ENCODE measurements around the gene TBRG4.

Gene TBRG4

DNA sequence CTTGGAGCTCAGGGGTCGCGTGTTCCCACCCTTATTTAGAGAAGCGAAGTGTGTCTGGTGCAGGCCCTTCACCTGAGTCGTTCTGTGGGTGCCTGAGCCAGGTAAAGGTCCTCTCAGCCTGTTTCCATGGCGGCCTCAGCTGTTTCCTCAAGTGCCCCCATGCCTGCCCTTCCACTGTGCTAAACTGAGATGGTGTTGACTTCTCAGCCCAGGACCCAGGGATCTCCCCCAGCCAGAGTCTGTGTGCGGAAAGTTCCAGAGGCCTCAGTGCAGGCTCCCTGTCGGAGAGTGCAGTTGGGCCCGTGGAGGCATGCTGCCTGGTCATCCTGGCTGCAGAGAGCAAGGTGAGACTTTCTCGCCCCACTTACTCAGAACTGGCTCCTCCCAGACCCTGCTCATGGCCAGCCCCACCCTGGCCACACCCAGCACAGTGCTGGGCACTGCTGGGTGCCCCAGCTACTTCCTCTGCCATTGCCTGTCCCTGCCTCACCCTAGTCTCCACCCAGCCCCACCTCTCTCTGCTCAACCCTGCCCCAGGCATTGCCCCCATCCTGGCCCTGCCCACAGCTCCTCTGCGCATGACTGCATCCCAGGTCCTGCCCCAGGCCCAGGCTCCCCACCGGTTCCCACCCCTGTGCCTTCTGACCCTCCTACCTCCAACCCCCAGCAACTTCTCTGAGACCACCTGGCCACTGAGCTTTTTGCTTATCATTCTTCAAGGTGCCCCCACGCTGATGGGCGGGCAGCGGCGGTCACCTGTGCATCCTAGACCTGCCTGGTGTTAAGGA, 43.1 kb downstream of the TBRG4 start:
- Histone ChIP-seq H3K9me3 (ENCODE audit: insufficient read depth, low read depth, low read length) (no peaks in the 10 kb centered on the region), H3K27me3 (ENCODE audit: insufficient read depth, low read length) (no peaks in the 10 kb centered on the region), H3K4me3 (ENCODE audit: low read length) (no peak overlapping the region), H3K9ac (ENCODE audit: low read depth, low read length) (no peak overlapping the region), H3K36me3 (ENCODE audit: insufficient read depth, low read depth, low read length) (peaks cover 39% of the 10 kb centered on the region), H3K27ac (ENCODE audit: low read length) (no peak overlapping the region), H3K4me1 (ENCODE audit: insufficient read depth, low read length) (no peaks in the 10 kb centered on the region)

- Histone ChIP-seq H3K27ac (ENCODE audit: low read length) (no peak overlapping the region), H3K4me3 (ENCODE audit: low read length) (no peak overlapping the region), H3K36me3 (ENCODE audit: insufficient read depth, low read depth, low read length) (peaks cover 31% of the 10 kb centered on the region), H3K4me1 (ENCODE audit: insufficient read depth, low read length) (no peaks in the 10 kb centered on the region), H3K9ac (ENCODE audit: low read depth, low read length) (no peak overlapping the region), H3K9me3 (ENCODE audit: insufficient read depth, low read depth, low read length) (no peaks in the 10 kb centered on the region), H3K27me3 (ENCODE audit: insufficient read depth, low read length) (no peaks in the 10 kb centered on the region)
Measured at GRCh38 chr7:45067582-45067981, 43.9 kb downstream of the TBRG4 start.

DNA sequence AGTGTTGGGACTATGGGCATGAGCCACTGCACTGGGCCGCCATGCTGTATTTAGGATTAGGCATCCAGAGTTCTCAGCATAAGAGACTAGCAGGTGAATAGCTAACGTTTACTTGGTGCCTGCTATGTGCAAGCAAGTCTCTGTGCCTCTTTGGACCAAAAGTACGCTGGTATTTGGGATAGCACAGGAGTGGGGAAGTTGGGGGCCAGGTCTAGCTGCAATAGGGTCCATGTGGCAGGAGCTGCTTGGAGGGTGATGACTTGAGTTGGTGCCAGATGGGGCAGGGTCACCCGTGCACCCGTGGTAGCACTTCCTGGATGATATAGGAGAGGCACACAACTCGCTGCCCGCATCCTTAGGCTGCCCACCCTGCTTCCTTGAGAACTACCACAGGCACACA, 45.1 kb downstream of the TBRG4 start:
- Histone ChIP-seq H3K9ac (ENCODE audit: low read depth, low read length) (no peak overlapping the region), H3K4me3 (ENCODE audit: low read length) (no peak overlapping the region), H3K27me3 (ENCODE audit: insufficient read depth, low read length) (no peaks in the 10 kb centered on the region), H3K36me3 (ENCODE audit: insufficient read depth, low read depth, low read length) (peaks cover 28% of the 10 kb centered on the region), H3K9me3 (ENCODE audit: insufficient read depth, low read depth, low read length) (no peaks in the 10 kb centered on the region), H3K27ac (ENCODE audit: low read length) (no peak overlapping the region), H3K4me1 (ENCODE audit: insufficient read depth, low read length) (no peaks in the 10 kb centered on the region)

- no peaks in the 10 kb centered on the region for H3K27me3 ChIP-seq (ENCODE audit: insufficient read depth, low read length)
- H3K36me3 ChIP-seq (ENCODE audit: insufficient read depth, low read depth, low read length): peaks cover 25% of the 10 kb centered on the region
- H3K9me3 ChIP-seq (ENCODE audit: insufficient read depth, low read depth, low read length): no peaks in the 10 kb centered on the region
- no peaks in the 10 kb centered on the region for H3K4me1 ChIP-seq (ENCODE audit: insufficient read depth, low read length)
- no peak overlapping the region for H3K9ac ChIP-seq (ENCODE audit: low read depth, low read length)
- H3K4me3 ChIP-seq (ENCODE audit: low read length): no peak overlapping the region
- no peak overlapping the region for H3K27ac ChIP-seq (ENCODE audit: low read length)
Measured at GRCh38 chr7:45065031-45065995, 46.2 kb downstream of the TBRG4 start.

DNA sequence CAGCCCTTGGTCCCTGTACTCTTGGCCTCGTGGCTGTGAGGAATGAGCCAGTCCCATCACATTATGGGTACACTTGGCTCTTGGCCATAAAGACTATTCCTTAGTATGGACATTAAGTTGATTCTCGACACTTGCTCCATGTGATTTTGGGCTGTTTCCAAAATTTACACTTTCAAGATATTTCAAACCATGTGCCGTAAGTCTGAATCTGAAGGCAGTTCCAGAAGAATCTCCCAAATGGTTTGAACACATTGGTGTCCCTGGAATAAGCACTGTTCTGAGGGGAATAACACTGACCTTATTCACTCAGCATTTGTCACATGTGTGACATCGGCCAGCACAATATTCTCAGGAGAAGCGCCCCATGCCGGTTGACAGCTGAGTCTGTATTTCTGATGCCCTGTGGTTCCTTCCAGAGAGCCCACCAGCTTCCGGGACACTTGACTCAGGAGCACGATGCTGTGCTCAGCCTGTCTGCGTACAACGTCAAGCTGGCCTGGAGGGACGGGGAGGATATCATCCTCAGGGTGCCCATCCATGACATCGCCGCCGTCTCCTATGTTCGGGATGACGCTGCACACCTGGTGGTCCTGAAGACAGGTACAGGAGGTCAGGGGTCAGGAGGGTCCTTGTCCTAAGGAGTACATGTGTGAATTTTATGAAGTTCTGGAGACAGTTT, 47.3 kb downstream of the TBRG4 start:
- Histone ChIP-seq H3K36me3 (ENCODE audit: insufficient read depth, low read depth, low read length) (peaks cover 25% of the 10 kb centered on the region), H3K9ac (ENCODE audit: low read depth, low read length) (no peak overlapping the region), H3K4me3 (ENCODE audit: low read length) (no peak overlapping the region), H3K9me3 (ENCODE audit: insufficient read depth, low read depth, low read length) (no peaks in the 10 kb centered on the region), H3K4me1 (ENCODE audit: insufficient read depth, low read length) (no peaks in the 10 kb centered on the region), H3K27ac (ENCODE audit: low read length) (no peak overlapping the region), H3K27me3 (ENCODE audit: insufficient read depth, low read length) (no peaks in the 10 kb centered on the region)

DNA sequence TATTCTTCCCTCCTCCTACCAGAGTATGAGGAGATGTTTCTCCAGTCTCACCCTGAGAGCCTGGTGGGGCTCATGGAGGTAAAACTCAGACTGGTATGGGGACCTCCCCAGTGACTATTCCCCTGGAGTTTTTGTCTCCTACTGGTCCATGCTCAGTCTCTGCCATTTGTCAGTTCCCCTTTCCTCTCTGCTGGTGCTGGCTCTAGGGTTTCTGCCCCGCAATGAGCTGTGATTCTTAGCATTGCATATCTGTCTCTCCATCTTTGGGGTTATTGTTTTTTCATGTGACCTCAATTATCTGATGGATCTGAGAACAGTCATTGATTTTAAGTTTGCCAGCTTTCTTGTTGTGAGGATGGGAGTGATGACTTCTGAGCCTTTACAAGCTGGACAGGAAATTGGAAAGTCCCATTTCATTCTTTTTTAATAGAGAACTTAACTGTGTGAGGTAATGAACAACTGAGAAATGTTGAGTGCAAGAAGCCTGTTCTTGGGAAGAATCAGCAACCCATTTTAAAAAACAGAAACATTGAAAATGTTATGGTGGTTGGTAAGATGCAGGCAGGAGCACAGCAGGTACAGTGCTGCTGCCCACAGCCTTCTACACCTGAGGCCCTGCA, 49.6 kb downstream of the TBRG4 start:
- Histone ChIP-seq H3K4me3 (ENCODE audit: low read length) (no peak overlapping the region), H3K36me3 (ENCODE audit: insufficient read depth, low read depth, low read length) (peaks cover 21% of the 10 kb centered on the region), H3K4me1 (ENCODE audit: insufficient read depth, low read length) (no peaks in the 10 kb centered on the region), H3K9ac (ENCODE audit: low read depth, low read length) (no peak overlapping the region), H3K9me3 (ENCODE audit: insufficient read depth, low read depth, low read length) (no peaks in the 10 kb centered on the region), H3K27ac (ENCODE audit: low read length) (no peak overlapping the region), H3K27me3 (ENCODE audit: insufficient read depth, low read length) (no peaks in the 10 kb centered on the region)

DNA sequence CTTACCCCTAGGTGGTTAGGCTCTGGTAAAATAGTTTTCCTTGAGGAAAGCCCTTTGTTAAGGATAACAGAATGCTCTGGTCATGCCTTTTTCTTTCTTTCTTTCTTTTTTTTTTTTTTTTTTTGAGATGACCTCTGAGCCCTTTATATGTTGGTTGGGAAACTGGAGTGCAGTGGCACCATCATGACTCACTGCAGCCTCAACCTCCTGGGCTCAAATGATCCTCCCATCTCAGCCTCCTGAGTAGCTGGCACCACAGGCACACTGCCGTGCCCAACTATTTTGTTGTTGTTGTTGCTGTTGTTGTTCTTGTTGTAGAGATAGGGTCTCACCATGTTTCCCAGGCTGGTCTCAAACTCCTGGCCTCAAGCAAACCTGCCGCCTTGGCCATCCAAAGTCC, 50.1 kb downstream of the TBRG4 start:
- H3K27me3 ChIP-seq (ENCODE audit: insufficient read depth, low read length): no peaks in the 10 kb centered on the region
- peaks cover 21% of the 10 kb centered on the region for H3K36me3 ChIP-seq (ENCODE audit: insufficient read depth, low read depth, low read length)

DNA sequence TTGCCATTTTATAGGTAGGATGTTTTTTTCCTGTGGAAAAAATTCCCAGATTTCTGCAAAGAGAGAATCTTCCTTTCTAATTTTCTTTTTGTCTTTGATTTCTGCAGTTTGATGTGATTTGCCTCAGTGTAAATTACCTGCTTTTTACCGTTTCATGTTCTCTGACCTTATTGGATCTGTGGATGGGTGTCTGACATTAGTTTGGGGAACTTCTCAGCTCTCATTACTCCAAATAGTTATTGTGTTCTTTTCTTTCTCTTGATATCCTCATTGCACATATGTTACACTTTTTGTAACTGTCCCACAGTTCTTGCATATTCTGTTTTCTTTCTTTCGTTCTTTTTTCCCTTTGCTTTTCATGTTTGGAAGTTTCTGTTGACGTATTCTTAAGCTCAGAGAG, 51.2 kb downstream of the TBRG4 start:
- no peak overlapping the region for H3K4me3 ChIP-seq (ENCODE audit: low read length)
- no peaks in the 10 kb centered on the region for H3K9me3 ChIP-seq (ENCODE audit: insufficient read depth, low read depth, low read length)
- H3K27ac ChIP-seq (ENCODE audit: low read length): no peak overlapping the region
- no peaks in the 10 kb centered on the region for H3K27me3 ChIP-seq (ENCODE audit: insufficient read depth, low read length)
- no peaks in the 10 kb centered on the region for H3K4me1 ChIP-seq (ENCODE audit: insufficient read depth, low read length)
- no peak overlapping the region for H3K9ac ChIP-seq (ENCODE audit: low read depth, low read length)
- H3K36me3 ChIP-seq (ENCODE audit: insufficient read depth, low read depth, low read length): peaks cover 15% of the 10 kb centered on the region

More for the DNA sequence above, 50.1 kb downstream of the TBRG4 start:
- no peaks in the 10 kb centered on the region for H3K9me3 ChIP-seq (ENCODE audit: insufficient read depth, low read depth, low read length)
- H3K9ac ChIP-seq (ENCODE audit: low read depth, low read length): no peak overlapping the region
- no peak overlapping the region for H3K27ac ChIP-seq (ENCODE audit: low read length)
- H3K4me1 ChIP-seq (ENCODE audit: insufficient read depth, low read length): no peaks in the 10 kb centered on the region
- no peak overlapping the region for H3K4me3 ChIP-seq (ENCODE audit: low read length)

DNA sequence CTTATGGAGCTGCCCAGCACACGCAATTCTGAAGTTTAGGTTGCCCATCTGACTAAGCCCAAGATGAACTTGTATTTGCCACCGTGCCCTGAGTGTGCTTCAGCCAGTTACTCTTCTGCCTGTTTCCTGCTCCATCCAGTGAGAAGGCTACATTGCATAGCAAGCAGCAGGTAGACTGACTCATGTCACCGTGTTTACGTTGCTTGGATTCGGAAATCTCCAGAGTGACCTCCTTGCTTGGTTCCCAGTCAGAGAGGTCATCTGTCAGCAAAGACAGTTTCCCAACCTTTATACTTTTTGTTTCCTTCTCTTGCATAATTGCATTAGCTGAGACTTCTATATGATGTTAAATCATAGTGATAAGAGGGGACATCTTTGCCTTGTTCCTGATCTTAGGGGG, 53.6 kb downstream of the TBRG4 start:
- no peak overlapping the region for H3K4me3 ChIP-seq (ENCODE audit: low read length)
- no peaks in the 10 kb centered on the region for H3K4me1 ChIP-seq (ENCODE audit: insufficient read depth, low read length)
- no peak overlapping the region for H3K27ac ChIP-seq (ENCODE audit: low read length)
- H3K27me3 ChIP-seq (ENCODE audit: insufficient read depth, low read length): no peaks in the 10 kb centered on the region
- no peak overlapping the region for H3K9ac ChIP-seq (ENCODE audit: low read depth, low read length)
- H3K36me3 ChIP-seq (ENCODE audit: insufficient read depth, low read depth, low read length): no peaks in the 10 kb centered on the region; the same call in 1 of the 2 replicates
- no peaks in the 10 kb centered on the region for H3K9me3 ChIP-seq (ENCODE audit: insufficient read depth, low read depth, low read length)

GRCh38 chr7:45055594-45056219, 55.8 kb downstream of the TBRG4 start:
- Histone ChIP-seq H3K4me1 (ENCODE audit: insufficient read depth, low read length) (no peaks in the 10 kb centered on the region), H3K9me3 (ENCODE audit: insufficient read depth, low read depth, low read length) (no peaks in the 10 kb centered on the region), H3K9ac (ENCODE audit: low read depth, low read length) (no peak overlapping the region), H3K4me3 (ENCODE audit: low read length) (no peak overlapping the region), H3K27ac (ENCODE audit: low read length) (no peak overlapping the region), H3K27me3 (ENCODE audit: insufficient read depth, low read length) (no peaks in the 10 kb centered on the region), H3K36me3 (ENCODE audit: insufficient read depth, low read depth, low read length) (no peaks in the 10 kb centered on the region; the same call in 1 of the 2 replicates)

GRCh38 chr7:45055016-45055415, 56.5 kb downstream of the TBRG4 start:
- no peaks in the 10 kb centered on the region; the same call in 1 of the 2 replicates for H3K36me3 ChIP-seq (ENCODE audit: insufficient read depth, low read depth, low read length)
- H3K9ac ChIP-seq (ENCODE audit: low read depth, low read length): no peak overlapping the region

More at GRCh38 chr7:45055016-45055415, 56.5 kb downstream of the TBRG4 start:
- Histone ChIP-seq H3K4me1 (ENCODE audit: insufficient read depth, low read length) (no peaks in the 10 kb centered on the region), H3K4me3 (ENCODE audit: low read length) (no peak overlapping the region), H3K27ac (ENCODE audit: low read length) (no peak overlapping the region), H3K27me3 (ENCODE audit: insufficient read depth, low read length) (no peaks in the 10 kb centered on the region), H3K9me3 (ENCODE audit: insufficient read depth, low read depth, low read length) (no peaks in the 10 kb centered on the region)
